SK-N-SH (cell line): ENCODE results near the gene BNIPL. TPM values are rescaled to one million over a fixed set of nuclear protein-coding genes. Genes with fewer than 3 reads are reported as not detected.

ENCODE experiments used
- CTCF ChIA-PET: fragments of 300-600, 350-600 bp; formaldehyde crosslinking; extraction: SDS; loops from one replicate; lab custom pipeline; 2021; lab: Yijun Ruan, JAX
- POLR2A ChIA-PET: fragments of 350-600 bp; sonication (Branson Sonifier 250); formaldehyde crosslinking; extraction: SDS; loops from one replicate; lab custom pipeline; 2020; ENCODE audit warnings: antibody characterized with exemption, inconsistent platforms; lab: Yijun Ruan, JAX
- DNase-seq: peaks from one replicate; pipeline ENCODE4 v3.0.0; 2012
- H2AFZ ChIP-seq: fragments of 200-600 bp; sonication (generic); 2 replicates; pipeline ENCODE4 v1.8.1; 2016; ENCODE audit warnings: antibody characterized with exemption, mild to moderate bottlenecking, low read depth
- H3F3A ChIP-seq: fragments of 200-600 bp; sonication (generic); replicated peaks from 2 replicates; pipeline ENCODE3; 2016; ENCODE audit warnings: antibody characterized with exemption, mild to moderate bottlenecking; ENCODE audit not compliant: insufficient read depth
- H3K27ac ChIP-seq, 2 experiments: fragments of 200-500 bp in 1 of 2; fragments of 200-600 bp in 1 of 2; sonication (Bioruptor generic) in 1 of 2; sonication (generic), shearing (Covaris generic) in 1 of 2; 2 replicates each; pipeline versions ENCODE4 v1.5.1 to v1.6.1; 2014 to 2016; ENCODE audit warnings: low read depth in 2 of 2, inconsistent platforms in 1 of 2, low read length in 1 of 2, mild to moderate bottlenecking in 1 of 2, mixed read lengths in 1 of 2
- H3K27me3 ChIP-seq: fragments of 200-600 bp; sonication (generic), shearing (Covaris generic); 2 replicates; pipeline ENCODE4 v1.6.1; 2016; ENCODE audit warnings: mixed run types; ENCODE audit not compliant: insufficient read depth
- H3K36me3 ChIP-seq, 2 experiments: fragments of 200-500 bp in 1 of 2; fragments of 200-600 bp in 1 of 2; sonication (Bioruptor generic) in 1 of 2; sonication (generic) in 1 of 2; replicated peaks in 1 of 2; 2 replicates each; pipeline versions ENCODE3 to v1.5.1; 2014 to 2016; ENCODE audit warnings: low read length in 1 of 2, mild to moderate bottlenecking in 1 of 2; ENCODE audit not compliant: insufficient read depth in 2 of 2, control insufficient read depth in 1 of 2
- H3K4me1 ChIP-seq, 2 experiments: fragments of 200-500 bp in 1 of 2; fragments of 200-600 bp in 1 of 2; sonication (Bioruptor generic) in 1 of 2; sonication (generic), shearing (Covaris generic) in 1 of 2; 2 replicates each; pipeline versions ENCODE4 v1.5.1 to v1.6.1; 2014 to 2016; ENCODE audit warnings: low read depth in 1 of 2, low read length in 1 of 2, mixed run types in 1 of 2; ENCODE audit not compliant: insufficient read depth in 2 of 2, control insufficient read depth in 1 of 2
- H3K4me2 ChIP-seq: fragments of 200-600 bp; sonication (generic), shearing (Covaris generic); 2 replicates; pipeline ENCODE4 v1.6.1; 2017; ENCODE audit warnings: mixed run types
- H3K4me3 ChIP-seq, 2 experiments: fragments of 200-500 bp in 1 of 2; fragments of 200-600 bp in 1 of 2; sonication (Bioruptor generic) in 1 of 2; sonication (generic), shearing (Covaris generic) in 1 of 2; 2 replicates each; pipeline versions ENCODE4 v1.5.1 to v1.8.1; 2014 to 2016; ENCODE audit warnings: low read depth in 2 of 2, inconsistent platforms in 1 of 2, low read length in 1 of 2, mild to moderate bottlenecking in 1 of 2, mixed read lengths in 1 of 2, moderate library complexity in 1 of 2
- H3K79me2 ChIP-seq: fragments of 200-600 bp; sonication (generic); 2 replicates; pipeline ENCODE4 v1.8.1; 2017; ENCODE audit warnings: mild to moderate bottlenecking; ENCODE audit not compliant: insufficient read depth
- H3K9ac ChIP-seq: fragments of 200-600 bp; sonication (generic); 2 replicates; pipeline ENCODE4 v1.6.1; 2017; ENCODE audit warnings: mixed run types
- H3K9me2 ChIP-seq: fragments of 200-600 bp; sonication (generic); 2 replicates; pipeline ENCODE4 v1.6.1; 2017; ENCODE audit warnings: mixed run types
- H3K9me3 ChIP-seq: fragments of 200-600 bp; sonication (generic); 2 replicates; pipeline ENCODE4 v1.6.1; 2017; ENCODE audit warnings: mixed run types, mild to moderate bottlenecking, moderate library complexity
- H4K20me1 ChIP-seq: fragments of 200-600 bp; sonication (generic); 2 replicates; pipeline ENCODE4 v1.6.1; 2017; ENCODE audit warnings: mild to moderate bottlenecking, mixed run types; ENCODE audit not compliant: insufficient read depth
- CHD2 ChIP-seq: fragments of 150-350 bp; IDR thresholded peaks from 2 replicates; pipeline ENCODE4 v1.6.1; 2018; ENCODE audit warnings: low read length; ENCODE audit not compliant: partially characterized antibody
- CTCF ChIP-seq: fragments of 200-600 bp; sonication (generic); IDR thresholded peaks from 2 replicates; pipeline ENCODE4 v1.6.1; 2017; ENCODE audit warnings: antibody characterized with exemption, mild to moderate bottlenecking, moderate library complexity
- EP300 ChIP-seq, 2 experiments: IDR thresholded peaks; 2 replicates each; pipeline versions ENCODE4 v1.4.0 to v1.6.1; 2012; ENCODE audit warnings: borderline replicate concordance in 1 of 2, low read depth in 1 of 2, low read length in 1 of 2
- FOXM1 ChIP-seq: IDR thresholded peaks from 2 replicates; pipeline ENCODE4 v1.4.0; 2012; ENCODE audit warnings: low read depth, mild to moderate bottlenecking
- GABPA ChIP-seq: IDR thresholded peaks from 2 replicates; pipeline ENCODE4 v1.4.0; 2012; ENCODE audit warnings: low read depth, mild to moderate bottlenecking
- GATA2 ChIP-seq: sonication (generic); formaldehyde crosslinking; IDR thresholded peaks from 2 replicates; pipeline ENCODE4 v1.5.0; 2020; ENCODE audit warnings: mild to moderate bottlenecking, missing genetic modification reagents
- IRF3 ChIP-seq: fragments of 150-350 bp; IDR thresholded peaks from 2 replicates; pipeline ENCODE4 v1.6.1; 2016; ENCODE audit warnings: mild to moderate bottlenecking, low read depth, low read length
- JUND ChIP-seq: IDR thresholded peaks from 2 replicates; pipeline ENCODE4 v1.4.0; 2012
- MEF2A ChIP-seq: IDR thresholded peaks from 2 replicates; pipeline ENCODE4 v1.4.0; 2012; ENCODE audit warnings: low read depth, borderline replicate concordance
- MXI1 ChIP-seq: IDR thresholded peaks from 2 replicates; pipeline ENCODE4 v1.6.1; 2012; ENCODE audit warnings: mild to moderate bottlenecking, low read depth, low read length, improper control_type of control experiment
- NFIC ChIP-seq: IDR thresholded peaks from 2 replicates; pipeline ENCODE4 v1.4.0; 2012; ENCODE audit warnings: borderline replicate concordance
- NRF1 ChIP-seq: IDR thresholded peaks from 2 replicates; pipeline ENCODE4 v1.6.1; 2012; ENCODE audit warnings: low read depth, mild to moderate bottlenecking, low read length
- PBX3 ChIP-seq: IDR thresholded peaks from 2 replicates; pipeline ENCODE4; 2012
- RCOR1 ChIP-seq: fragments of 150-350 bp; IDR thresholded peaks from 2 replicates; pipeline ENCODE4 v1.6.1; 2017; ENCODE audit warnings: antibody characterized with exemption, low read length
- RXRA ChIP-seq: IDR thresholded peaks from 2 replicates; pipeline ENCODE4 v1.4.0; 2012; ENCODE audit warnings: low read depth, mild to moderate bottlenecking, borderline replicate concordance
- SIN3A ChIP-seq: IDR thresholded peaks from 2 replicates; pipeline ENCODE4 v1.6.1; 2012; ENCODE audit warnings: low read depth, mild to moderate bottlenecking, low read length, moderate library complexity, borderline replicate concordance
- TAF1 ChIP-seq: IDR thresholded peaks from 2 replicates; pipeline ENCODE4 v1.6.1; 2012; ENCODE audit warnings: low read depth, mild to moderate bottlenecking, low read length, moderate library complexity, borderline replicate concordance
- YY1 ChIP-seq: IDR thresholded peaks from 2 replicates; pipeline ENCODE4 v1.4.0; 2012; ENCODE audit warnings: low read depth, mild to moderate bottlenecking
- ZBTB33 ChIP-seq: IDR thresholded peaks from 2 replicates; pipeline ENCODE4 v1.4.0; 2012; ENCODE audit warnings: low read depth, borderline replicate concordance
- WGBS: methylation state at CpG from one replicate; pipeline ENCODE4 v1.1.6; 2017; ENCODE audit warnings: low lambda C conversion rate; 5-methylcytosine and 5-hydroxymethylcytosine counted together
- polyA plus RNA-seq, 3 experiments: library from polyadenylated mRNA; depleted of rRNA; stranded (reverse); fragments of >200 nt; gene quantifications; 2 replicates each; pipeline ENCODE4 v1.2.3, GENCODE V29; 2012

Gene BNIPL
- polyA plus RNA-seq, 1 of the 3 experiments (the other 2 are of a cell fraction): 0.12 TPM

GRCh38 chr1:150997949-150998348 lies 38.4 kb upstream of the BNIPL start:
- Histone ChIP-seq H3K9me2 (no peaks in the 10 kb centered on the region), H3K36me3 (peaks cover 0 to 11% of the 10 kb centered on the region in 2 experiments), H3K4me2 (no peak overlapping the region), H3K27me3 (no peaks in the 10 kb centered on the region), H2AFZ (no peak overlapping the region), H3K4me3 (no peak overlapping the region), H3F3A (no peaks in the 10 kb centered on the region), H3K9me3 (no peaks in the 10 kb centered on the region), H4K20me1 (no peaks in the 10 kb centered on the region), H3K27ac (no peak overlapping the region), H3K4me1 (no peaks in the 10 kb centered on the region; a peak in 1 of 4 replicates), H3K79me2 (no peaks in the 10 kb centered on the region), H3K9ac (no peak overlapping the region)
- no peak for TF ChIP-seq IRF3
- no peak for TF ChIP-seq NRF1
- no peak for TF ChIP-seq MEF2A
- no peak for TF ChIP-seq MXI1
- TF ChIP-seq RXRA: no peak
- TF ChIP-seq PBX3: no peak
- no peak for TF ChIP-seq RCOR1
- no peak for TF ChIP-seq GABPA
- CTCF ChIA-PET: interaction anchor here (0.6 to 15.9 kb wide), 4 partner anchors 7 to 718 kb away, joined by 3 to 371 read pairs (median 41); partner anchors contain the start of genes ANXA9, CERS2, MINDY1 and SETDB1
- 69% methylated on average over 4 of the region's 5 CpGs for WGBS
- DNase-seq: no peak
- POLR2A ChIA-PET: no interaction called here

- Histone ChIP-seq H3K9me3 (no peaks in the 10 kb centered on the region), H3K4me1 (no peaks in the 10 kb centered on the region; a peak in 1 of 4 replicates), H3K27ac (no peak overlapping the region), H3K9ac (no peak overlapping the region), H3K4me3 (no peak overlapping the region), H3K79me2 (no peaks in the 10 kb centered on the region), H2AFZ (no peak overlapping the region), H4K20me1 (no peaks in the 10 kb centered on the region), H3F3A (no peaks in the 10 kb centered on the region), H3K27me3 (no peaks in the 10 kb centered on the region), H3K9me2 (no peaks in the 10 kb centered on the region), H3K4me2 (no peak overlapping the region), H3K36me3 (peaks cover 0 to 11% of the 10 kb centered on the region in 2 experiments)
- DNase-seq: no peak
- CTCF ChIA-PET: interaction anchor here (0.8 to 15.9 kb wide), 2 partner anchors 19 to 25 kb away, joined by 3 to 371 read pairs; partner anchors contain the start of genes ANXA9 and CERS2
- POLR2A ChIA-PET: interaction anchor here (1.2 kb wide), 1 partner anchor 49 kb away, joined by 3 read pairs; no protein-coding TSS in a partner anchor
- TF ChIP-seq TAF1 (no peak), NFIC (no peak), CTCF (no peak), ZBTB33 (no peak), YY1 (no peak), CHD2 (no peak), NRF1 (no peak), EP300 (IDR thresholded peaks at IDR 0.05; ENCODE audit: borderline replicate concordance in 1 of 2, low read depth in 1 of 2, low read length in 1 of 2) (no peak), GABPA (no peak), GATA2 (CRISPR knock-in tag) (no peak), FOXM1 (no peak), SIN3A (no peak), JUND (no peak)
- WGBS: 75% methylated on average over 12 of the region's 17 CpGs
These were observed 37.2 kb upstream of the BNIPL start for GRCh38 chr1:150999051-150999674.
